HG03378 (cell line): ENCODE measurements around the gene WAPL.
"Not testable (repeated sequence)": the region's sequence is repeated elsewhere in the genome, so short reads cannot be mapped to it uniquely, and the experiment has no call there.

Experiments
- ATAC-seq: cut with Tn5 transposase; IDR thresholded peaks from one replicate; pipeline ENCODE4 v1.9.1; 2021; ENCODE audit warnings: mild to moderate bottlenecking, moderate library complexity; ENCODE audit not compliant: unreplicated experiment

The WAPL gene

GRCh38 chr10:86390337-86391120 is 131.1 kb downstream of the WAPL start:
- ATAC-seq, result no peak

GRCh38 chr10:86389441-86390193 is 132.0 kb downstream of the WAPL start:
- peak; percentile 61 for ATAC-seq

- not testable (repeated sequence) for ATAC-seq
These were observed 132.5 kb downstream of the WAPL start for GRCh38 chr10:86389109-86389440.

GRCh38 chr10:86388119-86388704 is 133.4 kb downstream of the WAPL start:
- no peak for ATAC-seq

GRCh38 chr10:86387178-86387794 is 134.3 kb downstream of the WAPL start:
- ATAC-seq, result no peak

GRCh38 chr10:86385806-86386205 is 135.8 kb downstream of the WAPL start:
- no peak for ATAC-seq
